Endothelial cell of umbilical vein (primary cell): Measurements from ENCODE around the gene MAPKAP1. TPM values are rescaled to one million over a fixed set of nuclear protein-coding genes. Genes with fewer than 3 reads are reported as not detected.

Source experiments
- BruUV-seq: library from RNA; stranded (reverse); fragments of 400-500 nt; replicated peaks from 2 replicates; lab custom pipeline; 2021; lab: Mats Ljungman, UMichigan
- CTCF ChIA-PET: fragments of 300-600, 350-600 bp; sonication (Branson Sonifier 250); formaldehyde crosslinking; loops from one replicate; lab custom pipeline; 2021; ENCODE audit warnings: antibody characterized with exemption, inconsistent platforms; lab: Charles Lee
- POLR2A ChIA-PET: fragments of 300-600, 350-600 bp; sonication (Branson Sonifier 250); formaldehyde crosslinking; loops from one replicate; lab custom pipeline; 2021; ENCODE audit warnings: antibody characterized with exemption, inconsistent platforms; lab: Charles Lee
- DNase-seq: peaks from one replicate; pipeline ENCODE4 v3.0.0-alpha.2; 2011; ENCODE audit warnings: low read depth, low spot score
- FAIRE-seq: peaks from 2 replicates; lab custom pipeline; 2011; peaks lifted over from hg19 to GRCh38; lab: Jason Lieb, UNC
- H2AFZ ChIP-seq: 2 replicates; pipeline ENCODE4 v1.6.0; 2012; ENCODE audit warnings: low read depth, low read length, control low read depth, inconsistent platforms
- H3K27ac ChIP-seq: 2 replicates; pipeline ENCODE4 v1.5.1; 2011; ENCODE audit warnings: low read depth, mild to moderate bottlenecking, control low read depth, low read length, moderate library complexity; ENCODE audit not compliant: insufficient read depth
- H3K27me3 ChIP-seq, 2 experiments: 2 replicates each; pipeline versions ENCODE4 v1.6.0 to v1.6.1; 2011; ENCODE audit warnings: low read length in 2 of 2, mixed read lengths in 1 of 2; ENCODE audit not compliant: control insufficient read depth in 2 of 2, insufficient read depth in 2 of 2
- H3K36me3 ChIP-seq, 2 experiments: 2 replicates in 1 of 2; 3 replicates in 1 of 2; pipeline ENCODE4 v1.5.1; 2011; ENCODE audit warnings: low read length in 2 of 2, mild to moderate bottlenecking in 1 of 2, moderate library complexity in 1 of 2; ENCODE audit not compliant: control insufficient read depth in 2 of 2, insufficient read depth in 2 of 2; ENCODE audit errors: extremely low read depth in 1 of 2
- H3K4me1 ChIP-seq: 3 replicates; pipeline ENCODE4 v1.5.1; 2011; ENCODE audit warnings: mild to moderate bottlenecking, low read length; ENCODE audit not compliant: control insufficient read depth, insufficient read depth; ENCODE audit errors: extremely low read depth
- H3K4me2 ChIP-seq: 2 replicates; pipeline ENCODE4 v1.6.1; 2011; ENCODE audit warnings: low read length, control low read depth, mixed read lengths; ENCODE audit not compliant: insufficient read depth
- H3K4me3 ChIP-seq, 3 experiments: fragments of 200-600 bp in 1 of 3; sonication (generic), shearing (Covaris generic) in 1 of 3; replicated peaks in 1 of 3; 2 replicates each; pipeline ENCODE4 v1.5.1; 2011 to 2016; ENCODE audit warnings: control low read depth in 3 of 3, low read length in 3 of 3, mild to moderate bottlenecking in 2 of 3, inconsistent platforms in 1 of 3, low read depth in 1 of 3, moderate library complexity in 1 of 3; ENCODE audit not compliant: insufficient read depth in 1 of 3
- H3K79me2 ChIP-seq: 2 replicates; pipeline ENCODE4 v1.6.0; 2012; ENCODE audit warnings: low read length, inconsistent platforms; ENCODE audit not compliant: control insufficient read depth, insufficient read depth
- H3K9ac ChIP-seq: replicated peaks from 2 replicates; pipeline ENCODE3; 2011; ENCODE audit warnings: low read length, control low read depth; ENCODE audit not compliant: insufficient read depth; ENCODE audit errors: extremely low read depth
- H3K9me1 ChIP-seq: replicated peaks from 3 replicates; pipeline ENCODE4 v1.6.0; 2011; ENCODE audit warnings: mild to moderate bottlenecking, low read length; ENCODE audit not compliant: control insufficient read depth, insufficient read depth; ENCODE audit errors: extremely low read depth
- H3K9me3 ChIP-seq: replicated peaks from 2 replicates; pipeline ENCODE4 v1.5.1; 2012; ENCODE audit warnings: low read length, inconsistent platforms; ENCODE audit not compliant: control insufficient read depth, insufficient read depth
- H4K20me1 ChIP-seq: replicated peaks from 2 replicates; pipeline ENCODE3; 2011; ENCODE audit warnings: mild to moderate bottlenecking, low read length; ENCODE audit not compliant: control insufficient read depth, insufficient read depth; ENCODE audit errors: extremely low read depth
- CTCF ChIP-seq, 2 donors: IDR thresholded peaks; 1 replicate in 1 of 2; 2 replicates in 1 of 2; pipeline ENCODE4 v1.5.1; 2011; ENCODE audit warnings: low read length in 2 of 2, mild to moderate bottlenecking in 2 of 2, moderate library complexity in 2 of 2, control low read depth in 1 of 2, inconsistent platforms in 1 of 2, low read depth in 1 of 2; ENCODE audit not compliant: insufficient read depth in 1 of 2; ENCODE audit errors: extremely low read depth in 1 of 2
- EZH2 ChIP-seq: IDR thresholded peaks from 2 replicates; pipeline ENCODE4 v1.6.1; 2012; ENCODE audit warnings: borderline replicate concordance, low read depth, mild to moderate bottlenecking, moderate library complexity, low read length, inconsistent platforms; ENCODE audit not compliant: severe bottlenecking
- FOS ChIP-seq: IDR thresholded peaks from 2 replicates; pipeline ENCODE4 v1.6.1; 2011; ENCODE audit warnings: mild to moderate bottlenecking, low read length, moderate library complexity, borderline replicate concordance; ENCODE audit not compliant: insufficient read depth
- GATA2 ChIP-seq: IDR thresholded peaks from 2 replicates; pipeline ENCODE4 v1.7.0; 2011; ENCODE audit warnings: low read depth, mild to moderate bottlenecking, moderate library complexity, mixed read lengths, low read length; ENCODE audit not compliant: insufficient read length, insufficient read depth
- JUN ChIP-seq: IDR thresholded peaks from 2 replicates; pipeline ENCODE4 v1.6.1; 2011; ENCODE audit warnings: borderline replicate concordance, low read depth; ENCODE audit not compliant: insufficient read length, insufficient read depth
- POLR2A ChIP-seq: IDR thresholded peaks from 2 replicates; pipeline ENCODE4 v1.6.1; 2012; ENCODE audit warnings: low read depth, mild to moderate bottlenecking, control low read depth, low read length
- POLR2AphosphoS5 ChIP-seq: IDR thresholded peaks from 2 replicates; pipeline ENCODE4 v1.6.1; 2012; ENCODE audit warnings: low read depth, mild to moderate bottlenecking, control low read depth, low read length, moderate library complexity; ENCODE audit not compliant: insufficient read depth
- dilution Hi-C: fragments of 300-500 bp; cut with MboI; formaldehyde crosslinking; loops from one replicate; pipeline ENCODE4 v1.15.0; 2019; ENCODE audit warnings: low sequenced_read_pairs; ENCODE audit not compliant: extremely low pct_ligation_motif_present
- intact Hi-C: fragments of 100-400 bp; cut with micrococcal nuclease; formaldehyde crosslinking; loops from one replicate; pipeline ENCODE4 v1.10.0; 2022
- polyA plus RNA-seq, 4 experiments: library from polyadenylated mRNA; depleted of rRNA in 3 of 4; stranded (reverse) in 3 of 4; unstranded in 1 of 4; fragments of >200 nt; gene quantifications; 2 replicates each; pipeline versions ENCODE4 v1.2.1 to v1.2.3, GENCODE V29; 2011 to 2012; ENCODE audit warnings: missing spikeins in 1 of 4
- total RNA-seq: library from RNA; stranded (reverse); gene quantifications from 2 replicates; pipeline ENCODE4 v1.2.3, GENCODE V29; 2021

MAPKAP1 gene
- total and polyA plus RNA-seq, 2 donors (not counting 3 experiments of a cell fraction or from before 2014, with no cell fraction given) = 61.9 to 99.1 TPM

GRCh38 chr9:125476645-125477044, 230.4 kb downstream of the MAPKAP1 start:
- POLR2A ChIA-PET = no interaction called here
- BruUV-seq = no TSS peak
- CTCF ChIA-PET = no interaction called here
- Histone ChIP-seq H3K9me1 (no peaks in the 10 kb centered on the region), H4K20me1 (no peaks in the 10 kb centered on the region), H3K27me3 (no peaks in the 10 kb centered on the region), H3K9ac (no peak overlapping the region), H3K27ac (no peak overlapping the region), H3K4me1 (peaks cover 20% of the 10 kb centered on the region), H3K4me3 (no peak overlapping the region), H3K36me3 (no peaks in the 10 kb centered on the region), H3K9me3 (no peaks in the 10 kb centered on the region), H3K4me2 (no peak overlapping the region), H3K79me2 (no peaks in the 10 kb centered on the region), H2AFZ (no peak overlapping the region)
- DNase-seq = no peak
- TF ChIP-seq FOS (no peak), GATA2 (no peak), JUN (no peak), EZH2 (no peak)
- no peak for FAIRE-seq
- intact Hi-C loops = no loop called here
- dilution Hi-C loops = no loop called here

GRCh38 chr9:125475385-125475784, 231.6 kb downstream of the MAPKAP1 start:
- no peak for FAIRE-seq
- intact Hi-C loops = no loop called here
- Histone ChIP-seq H3K27me3 (no peaks in the 10 kb centered on the region), H3K9me1 (no peaks in the 10 kb centered on the region), H2AFZ (no peak overlapping the region), H3K27ac (no peak overlapping the region), H3K4me3 (no peak overlapping the region), H4K20me1 (no peaks in the 10 kb centered on the region), H3K4me2 (no peak overlapping the region), H3K9ac (no peak overlapping the region), H3K79me2 (no peaks in the 10 kb centered on the region), H3K4me1 (peaks cover 20% of the 10 kb centered on the region), H3K36me3 (no peaks in the 10 kb centered on the region), H3K9me3 (no peaks in the 10 kb centered on the region)
- CTCF ChIA-PET = interaction anchor here (1.3 kb wide), 1 partner anchor 9 kb away, joined by 3 read pairs; no protein-coding TSS in a partner anchor
- dilution Hi-C loops = no loop called here
- POLR2A ChIA-PET = interaction anchor here (0.6 kb wide), 1 partner anchor 77 kb away, joined by 3 read pairs; no protein-coding TSS in a partner anchor
- DNase-seq = no peak
- TF ChIP-seq GATA2 = no peak
- TF ChIP-seq POLR2A = no peak
- no peak for TF ChIP-seq JUN
- TF ChIP-seq POLR2AphosphoS5 = no peak
- no peak for TF ChIP-seq CTCF (IDR thresholded peaks at IDR 0.05; ENCODE audit: extremely low read depth in 1 of 2, insufficient read depth in 1 of 2, low read depth in 1 of 2, low read length in 2 of 2)
- TF ChIP-seq EZH2 = no peak
- BruUV-seq = no TSS peak
